Measurements from ENCODE around the gene ZSCAN30.

ZSCAN30 gene

DNA sequence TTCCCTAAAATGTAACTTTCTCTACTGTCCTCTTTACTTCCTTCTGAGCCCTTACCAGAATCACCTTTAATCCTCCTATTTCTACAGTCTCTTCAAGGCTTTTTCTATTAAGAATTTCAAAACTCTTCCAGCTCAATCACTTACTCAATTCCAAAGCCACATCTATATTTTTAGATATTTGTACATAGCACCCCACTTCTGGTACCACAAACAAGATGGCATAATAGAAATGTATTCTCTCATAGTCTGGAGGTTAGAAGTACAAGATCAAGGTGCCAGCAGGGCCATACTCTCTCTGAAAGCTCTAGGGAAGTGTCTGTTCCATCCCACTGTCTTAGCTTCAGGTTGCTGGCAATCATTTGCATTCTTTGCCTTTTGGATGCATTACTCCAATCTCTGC is 11.1 kb downstream of the ZSCAN30 start:
- no peak for DNase-seq (ENCODE audit: low read depth)

DNA sequence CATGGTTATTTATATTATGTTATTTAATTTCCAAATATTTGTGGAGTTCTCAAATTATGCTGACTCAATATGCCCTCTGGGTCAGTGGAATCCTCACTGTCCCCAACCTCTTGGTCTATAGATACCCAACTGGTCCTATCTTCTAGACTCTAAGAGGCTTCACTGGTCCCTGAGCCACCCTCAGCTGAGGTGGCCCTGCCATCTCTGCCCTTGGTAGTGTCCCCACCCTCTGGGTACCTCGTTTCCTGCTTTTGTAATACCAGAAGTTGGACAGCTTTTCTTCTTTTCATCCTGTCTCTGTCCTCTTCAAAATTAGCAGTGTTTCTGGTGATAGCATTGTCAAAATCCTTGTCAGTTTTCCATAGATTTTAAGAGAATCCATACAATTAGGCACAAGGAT is 11.9 kb downstream of the ZSCAN30 start:
- DNase-seq (ENCODE audit: low read depth), result no peak

DNA sequence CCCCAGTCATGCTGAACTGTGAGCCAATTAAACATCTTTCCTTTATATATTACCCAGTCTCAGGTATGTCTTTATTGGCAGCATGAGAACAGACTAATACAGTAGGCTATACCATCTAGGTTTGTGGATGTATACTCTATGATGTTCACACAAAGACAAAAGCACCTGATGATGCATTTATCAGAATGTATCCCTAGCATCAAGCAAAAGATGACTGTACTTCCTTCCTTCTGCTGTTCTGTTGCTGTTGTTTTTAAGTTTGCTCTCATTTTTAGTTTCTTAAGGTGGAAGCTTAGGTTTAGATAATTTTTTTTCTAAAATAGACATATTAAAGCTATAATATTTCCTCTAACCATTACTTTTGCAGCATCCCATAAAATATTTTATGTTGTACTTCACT is 12.4 kb downstream of the ZSCAN30 start:
- no peak for DNase-seq (ENCODE audit: low read depth)

DNA sequence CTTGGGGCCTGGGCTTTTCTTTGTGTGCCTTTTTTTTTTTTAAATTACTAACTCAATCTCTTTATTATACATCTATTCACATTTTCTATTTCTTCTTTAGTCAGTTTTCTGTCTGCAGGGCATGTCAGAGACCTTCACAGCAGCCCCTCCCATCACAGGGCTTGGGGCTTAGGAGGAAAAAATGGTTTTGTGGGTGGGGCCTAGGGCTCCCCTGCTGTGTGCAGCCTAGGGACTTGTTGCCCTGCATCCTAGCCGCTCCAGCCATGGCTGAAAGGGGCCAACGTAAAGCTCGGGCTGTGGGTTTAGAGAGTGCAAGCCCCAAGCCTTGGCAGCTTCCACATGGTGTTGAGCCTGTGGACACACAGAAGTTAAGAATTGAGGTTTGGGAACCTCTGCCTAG is 13.8 kb downstream of the ZSCAN30 start:
- DNase-seq (ENCODE audit: low read depth), result no peak

DNA sequence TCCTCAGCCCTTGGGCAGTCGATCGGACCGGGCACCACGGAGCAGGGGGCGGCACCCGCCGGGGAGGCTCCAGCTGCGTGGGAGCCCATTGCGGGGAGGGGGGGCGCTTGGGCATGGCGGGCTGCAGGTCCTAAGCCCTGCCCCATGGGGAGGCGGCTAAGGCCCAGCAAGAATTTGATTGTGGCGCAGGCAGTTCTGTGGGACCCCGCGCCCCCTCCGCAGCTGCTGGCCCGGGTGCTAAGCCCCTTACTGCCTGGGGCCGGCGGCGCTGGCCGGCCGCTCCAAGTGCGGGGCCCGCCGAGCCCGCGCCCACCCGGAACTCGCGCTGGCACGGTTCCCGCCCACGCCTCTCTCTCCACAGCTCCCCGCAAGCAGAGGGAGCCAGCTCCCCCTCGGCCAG is 18.4 kb downstream of the ZSCAN30 start:
- DNase-seq (ENCODE audit: low read depth), result no peak

DNA sequence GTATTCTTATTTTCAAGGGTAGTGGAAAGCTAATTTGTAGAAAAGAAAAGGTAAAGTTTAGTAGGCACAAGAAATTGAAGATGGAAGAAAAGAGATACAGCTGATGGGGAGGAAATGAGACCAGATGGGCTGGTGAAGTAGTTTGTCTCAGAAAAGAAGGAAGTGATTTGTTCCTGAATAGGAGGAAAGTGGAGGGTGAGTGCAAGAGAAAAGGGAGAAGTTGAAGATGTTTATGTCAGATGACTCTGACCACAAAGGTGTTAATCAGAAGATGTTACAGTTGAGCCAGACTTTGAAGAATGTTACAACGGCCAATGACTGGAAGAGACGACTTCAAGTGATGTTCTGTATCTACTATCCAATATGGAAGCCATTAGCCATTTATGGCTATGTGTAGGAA is 21.2 kb downstream of the ZSCAN30 start:
- DNase-seq (ENCODE audit: low read depth), result no peak

DNA sequence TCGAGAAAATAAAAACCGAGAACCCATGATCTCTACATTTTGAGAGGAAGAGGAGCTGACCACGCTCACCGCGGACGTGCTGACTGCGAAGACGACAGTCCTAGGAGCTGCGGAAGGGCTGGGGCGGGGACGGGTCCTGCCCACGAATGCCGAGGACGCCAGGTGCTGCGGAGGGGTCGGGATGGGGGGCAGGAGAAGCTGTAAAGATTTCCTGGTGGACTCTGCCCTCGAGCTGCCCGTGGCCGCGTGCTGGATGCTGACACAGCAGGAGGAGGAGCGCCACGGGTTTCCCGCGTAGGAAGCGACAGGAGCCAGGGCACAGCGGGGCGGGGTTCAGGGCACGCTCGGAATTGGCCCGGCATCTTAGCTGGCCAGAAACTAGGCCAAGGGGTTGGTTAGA is 22.2 kb downstream of the ZSCAN30 start:
- no peak for DNase-seq (ENCODE audit: low read depth)

DNA sequence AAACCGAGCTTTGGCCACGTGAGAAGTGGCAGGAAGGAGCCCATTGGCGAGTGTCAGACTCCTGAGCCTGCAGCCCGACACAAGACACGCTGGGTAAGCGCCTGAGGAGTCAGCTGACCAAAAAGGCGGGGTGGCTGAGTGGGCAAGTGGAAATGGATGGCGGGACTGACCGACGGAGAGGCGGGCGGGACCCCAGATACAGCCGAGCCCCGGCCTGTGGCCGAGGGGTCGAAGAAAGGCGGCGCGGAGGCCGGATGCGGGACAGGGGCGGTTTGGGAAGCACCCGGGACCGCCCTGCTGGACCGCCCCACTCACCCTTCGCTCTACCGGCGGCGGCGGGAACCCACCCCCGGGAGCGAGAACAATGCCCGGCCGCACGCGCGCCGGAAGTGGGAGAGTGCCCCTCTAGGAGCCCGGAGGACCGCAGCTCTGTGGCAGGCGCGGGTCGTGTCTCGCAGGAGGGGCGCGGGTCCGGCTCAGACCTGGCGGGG is 22.8 kb downstream of the ZSCAN30 start:
- peak; percentile 60 for DNase-seq (ENCODE audit: low read depth)

DNA sequence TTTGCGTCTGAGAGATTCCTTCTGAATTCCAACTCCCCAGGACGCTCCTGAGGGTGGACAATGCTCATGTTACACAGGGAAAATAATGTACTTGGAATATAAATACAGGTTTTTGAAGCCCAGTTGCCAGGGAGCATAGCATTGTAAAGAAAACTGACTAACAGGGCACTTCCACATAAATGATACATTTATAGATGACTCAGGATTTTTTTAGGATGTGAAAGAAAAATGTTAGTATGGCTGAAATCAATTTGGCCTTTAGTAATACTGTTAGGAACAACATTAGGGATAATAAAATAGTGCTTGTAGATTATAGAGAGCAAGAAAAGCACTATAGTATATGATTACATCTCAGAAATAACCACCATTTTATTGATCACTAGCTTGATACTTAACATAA is 25.6 kb downstream of the ZSCAN30 start:
- no peak for DNase-seq (ENCODE audit: low read depth)

DNA sequence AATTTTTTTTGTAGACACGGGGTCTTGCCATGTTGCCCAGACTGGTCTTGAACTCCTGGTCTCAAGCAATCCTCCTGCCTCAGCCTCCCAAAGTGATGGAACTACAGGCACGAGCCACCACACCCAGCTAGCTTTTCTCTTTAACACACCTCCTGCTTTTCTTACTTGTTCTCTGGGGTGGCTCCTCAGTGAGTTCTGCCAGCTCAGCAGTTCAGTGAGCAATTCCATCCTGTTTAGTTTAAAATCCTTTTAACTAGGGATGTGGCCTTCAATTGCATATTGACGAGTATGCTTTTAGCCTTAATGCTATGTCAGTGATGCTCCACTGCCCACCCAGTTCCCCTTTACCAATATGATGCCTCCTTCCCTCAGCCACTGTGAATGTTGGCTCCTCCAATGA is 33.1 kb downstream of the ZSCAN30 start:
- DNase-seq (ENCODE audit: low read depth), result no peak

DNA sequence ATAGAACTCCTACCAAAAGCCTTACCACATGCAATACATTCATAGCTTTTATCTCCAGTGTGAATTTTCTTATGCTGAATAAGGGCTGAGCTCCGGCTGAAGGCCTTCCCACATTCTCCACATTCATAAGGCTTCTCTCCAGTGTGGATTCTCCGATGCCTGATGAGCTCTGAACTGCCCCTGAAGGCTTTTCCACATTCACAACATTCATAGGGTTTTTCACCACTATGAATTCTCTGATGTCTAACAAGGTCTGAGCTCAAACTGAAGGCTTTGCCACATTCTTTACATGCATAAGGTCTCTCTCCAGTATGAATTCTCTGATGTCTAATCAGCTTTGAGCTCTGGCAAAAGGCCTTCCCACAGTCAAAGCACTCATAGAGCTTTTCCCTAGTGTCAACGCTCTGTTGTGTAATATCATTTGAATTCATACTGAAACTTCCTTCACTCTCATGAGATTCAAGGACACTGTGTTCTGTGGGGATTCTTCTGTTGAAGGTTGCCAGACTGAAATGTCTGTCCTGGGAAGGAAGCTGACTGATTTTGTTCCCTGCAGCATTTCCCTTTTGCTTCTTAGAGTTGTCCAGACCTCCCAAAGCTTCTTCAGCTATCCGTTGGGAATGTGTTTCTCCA is 36.3 kb downstream of the ZSCAN30 start:
- no peak for DNase-seq (ENCODE audit: low read depth)

DNA sequence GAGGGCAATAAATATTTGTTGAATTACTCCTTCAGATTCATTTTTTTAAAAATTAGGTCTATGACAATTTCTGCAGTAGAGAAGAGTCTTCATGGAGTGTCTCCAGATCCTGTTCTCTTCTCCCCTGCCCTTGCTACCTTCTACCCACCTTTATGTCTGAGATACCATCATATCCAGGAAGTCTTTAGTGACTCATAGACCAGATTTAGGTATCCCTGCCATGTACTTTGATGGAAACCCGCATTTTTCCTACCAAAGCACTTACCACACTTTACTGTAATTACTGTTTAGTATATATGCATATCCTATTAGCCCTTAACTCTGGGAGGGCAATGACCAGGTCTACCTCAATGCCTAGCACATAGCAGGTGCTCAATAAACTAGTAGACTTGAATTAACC is 37.6 kb downstream of the ZSCAN30 start:
- DNase-seq (ENCODE audit: low read depth), result no peak

DNA sequence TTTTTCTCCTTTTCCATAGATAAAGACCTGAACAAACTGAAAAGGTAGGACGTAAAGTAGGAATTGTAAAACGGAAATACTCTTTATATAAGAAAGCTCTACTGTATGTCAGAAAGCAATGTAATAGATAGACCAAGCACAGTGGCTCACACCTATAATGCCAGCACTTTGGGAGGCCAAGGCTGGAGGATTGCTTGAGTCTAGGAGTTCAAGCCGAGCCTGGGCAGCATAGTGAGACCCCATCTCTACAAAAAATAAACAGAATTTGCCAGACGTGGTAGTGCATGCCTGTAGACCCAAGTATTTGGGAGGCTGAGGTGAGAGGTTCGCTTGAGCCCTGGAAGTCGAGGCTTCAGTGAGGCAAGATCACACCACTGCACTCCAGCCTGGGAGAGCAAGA is 41.6 kb downstream of the ZSCAN30 start:
- no peak for DNase-seq (ENCODE audit: low read depth)

DNA sequence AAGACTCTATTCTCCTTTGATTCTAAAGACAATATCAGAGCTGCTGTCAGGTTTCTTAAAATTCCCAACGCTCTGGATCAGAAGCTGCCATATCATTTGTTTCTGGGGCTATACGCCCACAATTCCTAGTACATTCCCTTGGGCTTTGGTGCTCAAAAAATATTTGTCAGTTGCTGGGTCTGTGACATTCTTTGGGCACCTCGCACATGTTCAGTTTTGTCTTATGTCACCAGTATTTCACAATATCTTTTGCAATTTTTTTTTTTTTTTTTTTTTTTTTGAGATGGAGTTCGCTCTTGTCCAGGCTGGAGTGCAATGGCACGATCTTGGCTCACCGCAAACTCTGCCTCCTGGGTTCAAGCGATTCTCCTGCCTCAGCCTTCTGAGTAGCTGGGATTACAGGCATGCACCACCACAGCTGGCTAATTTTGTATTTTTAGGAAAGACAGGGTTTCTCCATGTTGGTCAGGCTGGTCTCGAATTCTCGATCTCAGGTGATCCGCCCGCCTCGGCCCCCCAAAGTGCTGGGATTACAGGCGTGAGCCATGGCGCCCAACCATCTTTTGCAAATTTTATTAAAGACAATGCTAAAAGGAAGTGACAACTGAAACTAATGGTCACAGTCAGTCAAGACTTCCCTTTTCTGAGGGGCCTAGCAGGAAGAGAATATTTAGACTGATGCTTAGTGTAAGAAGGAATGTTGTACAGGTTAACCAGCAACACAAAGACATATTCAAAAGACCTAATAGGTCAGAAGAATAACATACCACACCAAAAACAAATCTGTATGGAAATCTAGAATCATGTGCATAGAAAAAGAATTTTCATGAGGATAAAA is 42.4 kb downstream of the ZSCAN30 start:
- DNase-seq (ENCODE audit: low read depth), result no peak

DNA sequence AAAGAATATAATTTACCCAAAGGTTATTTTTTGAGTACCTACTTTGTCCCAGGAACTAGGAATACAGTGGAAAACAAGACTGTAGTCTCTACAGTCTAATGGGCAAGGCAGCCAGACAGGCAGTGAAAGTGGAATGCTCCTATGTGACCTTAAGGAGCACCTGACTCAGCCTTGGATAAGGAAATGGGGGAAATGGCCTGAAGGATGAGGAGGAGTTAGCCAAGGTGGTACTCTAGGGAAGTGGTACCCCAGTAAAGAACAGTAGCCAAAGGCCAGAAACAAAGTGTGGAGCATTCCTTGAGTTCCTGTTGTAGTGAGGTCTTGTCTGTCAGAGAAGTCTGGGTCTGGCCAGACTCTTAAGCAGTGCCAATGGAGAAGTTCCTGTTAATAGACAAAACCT is 43.2 kb downstream of the ZSCAN30 start:
- no peak for DNase-seq (ENCODE audit: low read depth)

DNA sequence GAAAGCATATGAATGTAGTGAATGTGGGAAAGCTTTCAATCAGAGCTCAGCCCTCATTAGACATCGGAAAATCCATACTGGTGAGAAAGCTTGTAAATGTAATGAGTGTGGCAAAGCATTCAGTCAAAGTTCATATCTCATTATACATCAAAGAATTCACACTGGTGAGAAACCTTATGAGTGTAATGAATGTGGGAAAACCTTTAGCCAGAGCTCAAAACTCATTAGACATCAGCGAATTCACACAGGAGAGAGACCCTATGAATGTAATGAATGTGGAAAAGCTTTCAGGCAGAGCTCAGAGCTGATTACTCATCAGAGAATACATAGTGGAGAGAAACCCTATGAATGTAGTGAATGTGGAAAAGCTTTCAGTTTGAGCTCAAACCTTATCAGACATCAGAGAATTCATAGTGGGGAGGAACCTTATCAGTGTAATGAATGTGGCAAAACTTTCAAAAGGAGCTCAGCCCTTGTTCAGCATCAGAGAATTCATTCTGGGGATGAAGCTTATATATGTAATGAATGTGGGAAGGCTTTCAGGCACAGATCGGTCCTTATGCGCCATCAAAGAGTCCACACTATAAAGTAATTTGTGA is 44.2 kb downstream of the ZSCAN30 start:
- no peak for DNase-seq (ENCODE audit: low read depth)

DNA sequence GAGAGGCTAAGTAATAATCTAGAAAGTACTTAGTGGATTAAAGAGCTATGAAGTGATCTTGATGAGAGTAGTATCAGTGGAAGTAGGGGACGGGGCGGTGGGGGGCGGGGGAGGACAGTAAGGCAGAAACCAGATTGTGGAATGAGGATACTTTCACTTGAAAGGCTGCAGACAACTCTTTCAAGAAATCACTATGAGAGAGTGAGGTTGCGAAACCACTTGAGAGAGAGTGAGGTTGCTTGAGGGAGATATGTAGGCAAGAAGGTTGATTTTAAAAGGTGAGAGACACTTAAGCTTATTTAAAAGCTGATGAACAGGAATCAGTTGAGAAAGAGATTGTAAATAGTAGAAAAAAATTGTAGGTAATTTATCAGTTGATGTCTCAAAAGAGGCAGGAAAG is 45.4 kb downstream of the ZSCAN30 start:
- no peak for DNase-seq (ENCODE audit: low read depth)

DNA sequence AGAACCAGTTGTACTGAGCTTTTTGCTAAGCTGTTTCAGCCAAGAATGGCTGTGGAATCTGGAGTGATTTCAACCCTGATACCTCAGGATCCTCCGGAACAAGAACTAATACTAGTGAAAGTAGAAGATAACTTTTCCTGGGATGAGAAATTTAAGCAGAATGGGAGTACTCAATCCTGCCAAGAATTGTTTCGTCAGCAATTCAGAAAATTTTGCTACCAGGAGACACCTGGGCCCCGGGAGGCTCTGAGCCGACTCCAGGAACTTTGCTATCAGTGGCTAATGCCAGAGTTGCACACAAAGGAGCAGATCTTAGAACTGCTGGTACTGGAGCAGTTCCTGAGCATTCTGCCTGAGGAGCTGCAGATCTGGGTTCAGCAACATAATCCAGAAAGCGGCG is 47.6 kb downstream of the ZSCAN30 start:
- no peak for DNase-seq (ENCODE audit: low read depth)

DNA sequence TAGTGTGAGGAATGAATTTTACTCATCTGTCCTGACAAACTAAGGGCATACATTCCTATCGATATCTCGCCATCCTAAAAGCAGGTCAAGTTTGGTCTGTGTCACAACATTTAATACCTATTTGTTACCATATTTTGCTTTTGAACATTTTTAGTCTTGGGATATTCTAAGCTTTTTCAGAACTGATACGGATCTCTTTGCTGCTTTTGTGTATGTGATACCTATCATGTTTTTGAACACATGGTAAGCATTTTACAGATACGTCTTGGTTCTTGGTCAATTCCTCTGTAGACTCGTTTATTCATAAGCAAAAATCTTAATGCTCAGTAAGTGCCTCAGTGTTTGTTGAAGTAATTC is 48.6 kb downstream of the ZSCAN30 start:
- no peak for DNase-seq (ENCODE audit: low read depth)

DNA sequence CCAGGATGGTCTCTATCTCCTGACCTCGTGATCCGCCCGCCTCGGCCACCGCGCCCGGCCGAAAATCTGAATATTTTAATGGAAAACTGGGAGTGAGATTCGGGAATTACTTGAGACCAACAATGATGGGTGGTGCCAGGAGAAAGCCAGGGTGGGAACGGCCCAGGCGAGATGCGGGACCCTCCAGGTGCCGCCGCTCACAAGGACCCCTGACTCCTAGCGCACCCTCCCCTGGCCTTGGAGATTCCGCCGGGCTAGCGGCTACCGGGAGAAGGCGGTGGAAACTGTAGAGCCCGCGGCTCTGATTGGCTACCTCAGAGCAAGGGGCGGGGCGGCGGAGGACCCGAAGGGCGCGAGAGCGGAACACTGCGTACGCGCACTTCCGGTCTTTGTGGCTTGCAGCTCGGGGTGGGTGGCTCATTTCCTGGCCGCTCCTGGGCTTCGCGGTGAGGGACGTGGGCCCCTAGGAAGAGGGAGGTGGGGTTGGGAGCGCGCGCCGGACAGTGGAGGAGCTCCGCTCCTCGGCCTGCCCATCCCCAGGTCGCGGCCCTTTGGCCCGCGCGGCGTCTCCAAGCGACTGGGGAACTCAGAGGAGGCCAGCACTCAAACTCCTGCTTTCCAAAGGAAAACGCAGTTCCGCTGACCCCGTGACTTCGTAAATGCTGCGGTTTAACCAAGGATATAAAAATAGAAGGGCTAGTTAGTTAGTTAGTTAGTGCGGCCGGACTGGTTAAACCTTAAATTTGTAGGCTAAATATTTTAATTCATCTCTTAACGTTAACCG is 49.2 kb downstream of the ZSCAN30 start, which contains the start of gene ZNF397:
Gene ZNF397 (plus strand): TSS at position 371 of the 784 bp plus-strand sequence. CDS start 1,437 bp downstream, outside the sequence.
- peak; percentile 94 for DNase-seq (ENCODE audit: low read depth)

DNA sequence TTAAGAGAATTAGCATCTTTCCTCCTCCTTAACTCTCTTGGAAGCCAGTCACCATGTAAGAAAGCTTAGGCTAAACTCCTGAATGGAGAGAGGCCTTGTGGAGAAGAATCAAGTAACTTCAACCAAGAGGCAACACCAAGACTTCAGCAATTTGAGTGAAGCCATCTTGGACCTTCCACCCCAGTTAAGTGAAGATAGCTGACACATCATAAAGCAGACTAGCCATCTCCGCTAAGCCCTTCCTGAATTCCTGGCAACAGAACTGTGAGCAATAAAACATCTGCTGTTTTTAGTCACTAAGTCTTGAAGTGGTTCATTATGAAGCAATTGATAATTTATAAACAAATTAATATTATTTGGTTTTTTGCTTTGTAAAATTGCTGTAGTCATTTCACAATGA is 50.7 kb downstream of the ZSCAN30 start:
- no peak for DNase-seq (ENCODE audit: low read depth)

DNA sequence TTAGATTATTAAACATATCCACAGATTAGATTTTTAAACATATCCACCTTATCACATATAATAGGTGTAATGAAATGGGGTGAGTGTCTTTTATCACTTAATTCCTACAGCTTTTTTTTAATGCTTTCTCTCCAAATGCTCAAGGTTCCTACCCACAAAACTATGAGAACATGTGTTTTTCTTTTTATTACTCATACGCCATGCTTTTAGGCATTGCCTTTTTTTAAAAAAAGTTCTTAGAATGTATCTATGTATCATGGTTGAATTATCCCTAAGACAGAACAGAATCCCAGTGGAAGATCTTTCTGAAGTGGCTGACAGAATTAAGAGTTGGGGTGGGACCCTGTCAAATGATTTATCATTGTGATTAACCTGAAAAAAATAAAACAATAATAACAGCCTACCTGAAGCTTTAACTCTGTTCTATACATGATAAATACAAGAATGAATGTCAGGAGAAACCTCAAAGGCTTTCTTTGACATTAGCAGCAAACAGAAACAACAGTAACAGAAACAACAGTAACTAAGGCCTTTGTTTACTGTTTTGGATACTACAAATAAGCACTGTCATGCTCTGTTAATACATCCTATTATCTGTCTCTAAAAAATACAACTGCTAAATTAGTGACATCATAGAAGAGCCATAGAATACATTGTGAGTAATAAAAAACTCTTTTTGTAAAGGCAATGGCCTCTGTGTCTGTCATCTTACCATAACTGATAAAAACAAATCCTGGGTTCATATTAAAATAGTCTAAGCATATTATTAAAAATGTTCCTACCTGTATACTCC is 53.3 kb downstream of the ZSCAN30 start:
- DNase-seq (ENCODE audit: low read depth), result no peak
